Ovary (tissue), 9 donors: Measurements from ENCODE around the gene SLC38A10. TPM values are rescaled to one million over a fixed set of nuclear protein-coding genes. Genes with fewer than 3 reads are reported as not detected.

Source experiments
- DNase-seq, 5 donors: peaks; one replicate each; pipeline ENCODE4 v3.0.0-alpha.2; 2019 to 2020
- H3K27ac ChIP-seq, 2 donors: fragments of 200-600 bp; one replicate each; pipeline versions ENCODE4 v1.5.1 to v1.8.0; 2019 to 2022
- H3K27me3 ChIP-seq: fragments of 200-600 bp; one replicate; pipeline ENCODE4 v1.8.0; 2022
- H3K36me3 ChIP-seq: fragments of 200-600 bp; sonication (generic); one replicate; pipeline ENCODE4 v1.5.1; 2019
- H3K4me1 ChIP-seq: one replicate; pipeline ENCODE4 v1.8.1; 2013; ENCODE audit warnings: mild to moderate bottlenecking, moderate library complexity; ENCODE audit not compliant: insufficient read depth
- H3K4me3 ChIP-seq: fragments of 200-600 bp; sonication (generic); one replicate; pipeline ENCODE4 v1.5.1; 2017
- H3K9me3 ChIP-seq, 2 donors: fragments of 200-600 bp in 1 of 2; sonication (generic) in 1 of 2; one replicate each; pipeline versions ENCODE4 v1.5.1 to v1.8.1; 2013 to 2019; ENCODE audit warnings: mild to moderate bottlenecking in 1 of 2, moderate library complexity in 1 of 2
- EP300 ChIP-seq: sonication (generic); formaldehyde crosslinking; IDR thresholded peaks from one replicate; pipeline ENCODE4 v1.6.1; 2017; ENCODE audit warnings: antibody characterized with exemption
- POLR2A ChIP-seq: fragments of 450-650 bp; IDR thresholded peaks from one replicate; pipeline ENCODE4 v1.6.1; 2017; ENCODE audit warnings: antibody characterized with exemption, mild to moderate bottlenecking, moderate library complexity
- WGBS, 3 donors: extraction: QIAGEN DNeasy Blood & Tissue Kit in 1 of 3; methylation state at CpG; one replicate each; pipeline versions ENCODE4 v1.1.5 to v1.1.7; 2013 to 2017; 5-methylcytosine and 5-hydroxymethylcytosine counted together
- intact Hi-C, 4 donors: fragments of 100-400 bp; cut with DNase I; formaldehyde crosslinking; loops; one replicate each; pipeline versions ENCODE4 v1.11.0 to v1.15.1; 2022 to 2023
- polyA plus RNA-seq, 2 donors: library from polyadenylated mRNA; stranded (reverse); fragments of 200-250 nt in 1 of 2; fragments of 350-450 nt in 1 of 2; fragmentation: Illumina TruSeq in 1 of 2; extraction: RNeasy Lipid Tissue Mini Kit (QIAGEN cat#74804) in 1 of 2; gene quantifications; one replicate each; pipeline ENCODE4 v1.2.3, GENCODE V29; 2013 to 2014
- total RNA-seq, 7 donors: library from RNA; depleted of rRNA in 2 of 7; stranded (reverse); fragments of >200 nt in 2 of 7; fragmentation: NEBNext Ultra II Directional in 3 of 7; extraction: Animal tissue kit (Norgen Biotek cat#: 25700) in 3 of 7; gene quantifications; one replicate each; pipeline versions ENCODE4 v1.1.0 to v1.2.4, GENCODE V29; 2016 to 2023
- TF ChIP-seq, protein P1 (sequence below), 3 donors: fragments of 450-650 bp in 2 of 3; fragments of 200-600 bp in 1 of 3; IDR thresholded peaks; one replicate each; pipeline versions ENCODE4 v1.5.1 to v1.8.0; 2016 to 2022; ENCODE audit warnings: antibody characterized with exemption in 3 of 3, mild to moderate bottlenecking in 1 of 3
- donor health status: DM: no; HTN: no; CAD: no; lungs with moderate emphysema.
- donor health status: DM: no; HTN: no; CAD: no.
- donor health status: Bipolar disorder and iron deficiency.
- donor health status: DM: yes; HTN: yes; CAD: no.
- donor health status: DM: no; HTN: no; CAD: no.
- donor health status: DM: yes; HTN: yes; CAD: no.

Gene SLC38A10
- total and polyA plus RNA-seq, 9 donors = 11.5 to 75.7 (median 64.3) TPM

GRCh38 chr17:81332118-81332834, 37.2 kb upstream of the SLC38A10 start:
- DNase-seq = peak in 2 of 5 donors; percentile 9 to 21
- no peak overlapping the region for H3K4me3 ChIP-seq
- no peaks in the 10 kb centered on the region for H3K9me3 ChIP-seq
- peaks cover 16% of the 10 kb centered on the region for H3K4me1 ChIP-seq
- no peaks in the 10 kb centered on the region for H3K27me3 ChIP-seq
- TF ChIP-seq EP300 = no peak
- H3K36me3 ChIP-seq = no peaks in the 10 kb centered on the region
- 83 to 92% (median 89%) methylated on average over 18 of the region's 18 CpGs for WGBS, 3 donors
- H3K27ac ChIP-seq = no peak overlapping the region
- intact Hi-C loops = no loop called here

DNA sequence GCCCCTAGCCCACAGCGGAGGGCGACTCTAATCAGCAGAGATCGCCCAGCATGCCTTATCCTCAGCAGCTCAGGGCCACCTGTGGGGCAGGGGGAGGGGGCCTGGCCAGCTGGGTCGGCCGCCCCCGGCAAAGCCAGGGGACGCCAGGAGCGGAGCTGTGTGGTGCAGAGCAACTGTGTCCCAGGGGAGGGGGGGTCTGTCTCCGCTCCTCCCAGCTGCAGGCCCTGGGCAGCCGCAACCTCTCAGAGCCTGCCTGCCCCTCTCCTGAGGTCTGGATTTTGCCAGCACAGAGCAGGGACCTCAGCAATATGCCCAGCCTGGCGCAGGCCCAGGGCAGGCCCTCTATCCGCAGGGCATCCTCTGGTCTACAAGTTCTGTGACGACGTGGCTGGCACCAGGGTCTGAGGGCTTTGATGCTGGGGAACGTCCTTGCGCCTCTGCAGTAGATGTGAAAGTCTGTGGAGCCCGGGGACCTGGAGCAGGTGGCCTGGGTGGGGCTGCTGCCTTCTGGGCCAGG, 36.5 kb upstream of the SLC38A10 start:
- 81 to 90% (median 87%) methylated on average over 17 of the region's 17 CpGs for WGBS, 3 donors
- Histone ChIP-seq H3K4me3 (no peak overlapping the region), H3K27ac (no peak overlapping the region), H3K4me1 (peaks cover 11% of the 10 kb centered on the region), H3K36me3 (no peaks in the 10 kb centered on the region), H3K27me3 (no peaks in the 10 kb centered on the region), H3K9me3 (no peaks in the 10 kb centered on the region)
- peak in 1 of 5 donors; percentile 34 for DNase-seq
- TF ChIP-seq EP300 (no peak), POLR2A (no peak)
- TF ChIP-seq, protein P1, sequence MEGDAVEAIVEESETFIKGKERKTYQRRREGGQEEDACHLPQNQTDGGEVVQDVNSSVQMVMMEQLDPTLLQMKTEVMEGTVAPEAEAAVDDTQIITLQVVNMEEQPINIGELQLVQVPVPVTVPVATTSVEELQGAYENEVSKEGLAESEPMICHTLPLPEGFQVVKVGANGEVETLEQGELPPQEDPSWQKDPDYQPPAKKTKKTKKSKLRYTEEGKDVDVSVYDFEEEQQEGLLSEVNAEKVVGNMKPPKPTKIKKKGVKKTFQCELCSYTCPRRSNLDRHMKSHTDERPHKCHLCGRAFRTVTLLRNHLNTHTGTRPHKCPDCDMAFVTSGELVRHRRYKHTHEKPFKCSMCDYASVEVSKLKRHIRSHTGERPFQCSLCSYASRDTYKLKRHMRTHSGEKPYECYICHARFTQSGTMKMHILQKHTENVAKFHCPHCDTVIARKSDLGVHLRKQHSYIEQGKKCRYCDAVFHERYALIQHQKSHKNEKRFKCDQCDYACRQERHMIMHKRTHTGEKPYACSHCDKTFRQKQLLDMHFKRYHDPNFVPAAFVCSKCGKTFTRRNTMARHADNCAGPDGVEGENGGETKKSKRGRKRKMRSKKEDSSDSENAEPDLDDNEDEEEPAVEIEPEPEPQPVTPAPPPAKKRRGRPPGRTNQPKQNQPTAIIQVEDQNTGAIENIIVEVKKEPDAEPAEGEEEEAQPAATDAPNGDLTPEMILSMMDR (IDR thresholded peaks at IDR 0.05) = no peak
- intact Hi-C loops = no loop called here

GRCh38 chr17:81330884-81331245, 35.8 kb upstream of the SLC38A10 start:
- Histone ChIP-seq H3K4me1 (peaks cover 11% of the 10 kb centered on the region), H3K4me3 (no peak overlapping the region), H3K27ac (no peak overlapping the region), H3K9me3 (no peaks in the 10 kb centered on the region), H3K36me3 (no peaks in the 10 kb centered on the region), H3K27me3 (no peaks in the 10 kb centered on the region)
- 84 to 90% (median 87%) methylated on average over 10 of the region's 10 CpGs for WGBS, 3 donors
- intact Hi-C loops = no loop called here
- no peak for TF ChIP-seq POLR2A
- TF ChIP-seq EP300 = no peak
- no peak for DNase-seq

GRCh38 chr17:81329927-81330883, 35.1 kb upstream of the SLC38A10 start:
- WGBS, 3 donors = 89 to 94% (median 92%) methylated on average over 18 to 23 of the region's 23 CpGs
- no peak for DNase-seq
- intact Hi-C loops = no loop called here
- Histone ChIP-seq H3K4me1 (peaks cover 11% of the 10 kb centered on the region), H3K4me3 (no peak overlapping the region), H3K27ac (peak overlapping the region in 1 of 2 donors; percentile 88), H3K9me3 (no peaks in the 10 kb centered on the region), H3K27me3 (no peaks in the 10 kb centered on the region), H3K36me3 (no peaks in the 10 kb centered on the region)
- TF ChIP-seq, protein P1 (IDR thresholded peaks at IDR 0.05) = no peak
- TF ChIP-seq POLR2A (no peak), EP300 (no peak)

DNA sequence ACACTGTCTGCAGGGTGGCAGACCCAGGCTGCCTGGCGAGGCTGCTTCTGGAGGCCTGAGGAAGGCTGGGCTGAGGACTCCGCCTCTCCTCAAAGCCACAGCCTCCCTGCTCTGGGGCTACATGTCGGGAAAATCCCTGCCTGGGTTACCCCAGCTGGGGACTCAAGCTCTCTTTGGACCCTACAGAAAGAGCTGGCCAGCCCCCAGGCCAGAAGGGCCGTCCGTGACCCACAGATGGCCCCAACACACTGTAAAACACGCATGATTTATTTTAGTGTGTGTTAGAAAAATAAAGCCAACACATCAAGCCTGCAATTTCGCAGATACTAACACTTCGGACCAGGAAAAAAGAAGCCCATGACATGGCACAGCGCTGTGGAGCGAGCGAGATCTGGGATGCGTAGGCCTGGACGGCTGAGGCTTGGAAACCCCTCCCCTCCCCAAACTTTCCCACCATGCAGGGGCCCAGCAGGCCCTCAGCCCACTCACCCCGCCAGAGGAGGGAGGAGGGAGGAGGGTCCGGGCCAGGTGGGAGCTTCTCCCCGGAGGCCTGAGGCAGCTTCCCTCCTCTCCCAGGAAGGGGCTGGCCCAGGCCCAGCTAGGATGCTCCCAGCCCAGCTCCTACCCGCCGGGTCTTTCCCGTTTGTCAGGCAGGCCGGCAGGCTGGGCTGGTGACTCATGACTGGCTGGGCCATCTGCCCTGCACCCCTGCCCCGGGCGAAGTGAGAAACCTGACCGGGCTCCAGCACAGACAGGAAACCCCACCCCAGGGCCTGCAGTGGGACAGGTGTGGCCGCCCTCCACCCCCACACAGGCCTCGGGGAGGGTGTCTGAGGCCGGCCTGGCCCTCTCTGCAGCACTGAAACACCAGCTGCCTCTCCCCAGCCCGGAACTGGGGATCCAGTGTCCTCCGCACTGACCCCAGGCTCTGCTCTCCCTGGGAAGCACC, 34.1 kb upstream of the SLC38A10 start:
- DNase-seq = peak; percentile 88 to 94 (median 90)

More for the DNA sequence above, 34.1 kb upstream of the SLC38A10 start:
- Histone ChIP-seq H3K4me1 (peaks cover 11% of the 10 kb centered on the region), H3K27me3 (no peaks in the 10 kb centered on the region), H3K27ac (peak overlapping the region; percentile 49 to 88), H3K9me3 (no peaks in the 10 kb centered on the region), H3K4me3 (no peak overlapping the region), H3K36me3 (no peaks in the 10 kb centered on the region)
- 16 to 19% (median 18%) methylated on average over 26 to 28 of the region's 28 CpGs for WGBS, 3 donors
- TF ChIP-seq, protein P1 (IDR thresholded peaks at IDR 0.05) = no peak
- TF ChIP-seq POLR2A (no peak), EP300 (no peak)
- intact Hi-C loops = no loop called here
